Liver (tissue), 3 donors: ENCODE data around the gene MALT1.

ENCODE experiments used
- ATF3 ChIP-seq: IDR thresholded peaks from 2 replicates; pipeline ENCODE4 v1.6.1; 2016; ENCODE audit warnings: antibody characterized with exemption
- CTCF ChIP-seq: fragments of 150-350 bp; IDR thresholded peaks from 2 replicates; pipeline ENCODE4 v1.5.1; 2017; ENCODE audit warnings: improper control_type of control experiment, low read depth, low read length; ENCODE audit not compliant: missing input control
- EGR1 ChIP-seq, 2 donors: IDR thresholded peaks; 2 replicates each; pipeline ENCODE4 v1.6.1; 2016 to 2018; ENCODE audit warnings: antibody characterized with exemption in 2 of 2, low read depth in 2 of 2
- FOXA1 ChIP-seq: IDR thresholded peaks from 2 replicates; pipeline ENCODE4 v1.6.1; 2016; ENCODE audit warnings: antibody characterized with exemption
- GABPA ChIP-seq, 2 donors: IDR thresholded peaks in 1 of 2; conservative IDR thresholded peaks in 1 of 2; 2 replicates each; pipeline ENCODE4 v1.6.1; 2016; ENCODE audit warnings: antibody characterized with exemption in 2 of 2, mild to moderate bottlenecking in 1 of 2, moderate library complexity in 1 of 2
- JUND ChIP-seq, 2 donors: IDR thresholded peaks; 2 replicates each; pipeline ENCODE4 v1.6.1; 2016; ENCODE audit warnings: antibody characterized with exemption in 2 of 2
- MAX ChIP-seq: IDR thresholded peaks from 2 replicates; pipeline ENCODE4 v1.6.1; 2016; ENCODE audit warnings: antibody characterized with exemption
- RAD21 ChIP-seq, 2 donors: IDR thresholded peaks; 2 replicates each; pipeline ENCODE4 v1.6.1; 2016; ENCODE audit warnings: antibody characterized with exemption in 2 of 2, mild to moderate bottlenecking in 2 of 2
- REST ChIP-seq: IDR thresholded peaks from 2 replicates; pipeline ENCODE4 v1.6.1; 2016; ENCODE audit warnings: antibody characterized with exemption, mild to moderate bottlenecking
- RXRA ChIP-seq, 2 donors: IDR thresholded peaks; 2 replicates each; pipeline ENCODE4 v1.6.1; 2017 to 2018; ENCODE audit warnings: antibody characterized with exemption in 2 of 2, mild to moderate bottlenecking in 1 of 2
- SP1 ChIP-seq: IDR thresholded peaks from 2 replicates; pipeline ENCODE4 v1.6.1; 2018; ENCODE audit warnings: antibody characterized with exemption, mild to moderate bottlenecking
- TAF1 ChIP-seq: conservative IDR thresholded peaks from 2 replicates; pipeline ENCODE4 v1.6.1; 2016; ENCODE audit warnings: antibody characterized with exemption, mild to moderate bottlenecking
- YY1 ChIP-seq: IDR thresholded peaks from 2 replicates; pipeline ENCODE4 v1.6.1; 2016; ENCODE audit warnings: antibody characterized with exemption, mild to moderate bottlenecking
- ZBTB33 ChIP-seq: IDR thresholded peaks from 2 replicates; pipeline ENCODE4 v1.6.1; 2016; ENCODE audit warnings: antibody characterized with exemption
- donor health status: healthy.
- donor health status: healthy.

GRCh38 chr18:58756596-58757240 is 85.5 kb downstream of the MALT1 start:
- TF ChIP-seq CTCF: no peak
- no peak for TF ChIP-seq RXRA (IDR thresholded peaks at IDR 0.05)
- no peak for TF ChIP-seq RAD21 (IDR thresholded peaks at IDR 0.05)
- TF ChIP-seq JUND (IDR thresholded peaks at IDR 0.05): no peak
- no peak for TF ChIP-seq TAF1
- TF ChIP-seq REST: no peak
- TF ChIP-seq SP1: no peak
- no peak for TF ChIP-seq MAX
- no peak for TF ChIP-seq GABPA (IDR thresholded peaks at IDR 0.05 in 1 of 2, conservative IDR thresholded peaks at IDR 0.05 in 1 of 2)
- TF ChIP-seq FOXA1: no peak
- TF ChIP-seq ZBTB33: no peak
- TF ChIP-seq EGR1 (IDR thresholded peaks at IDR 0.05; ENCODE audit: low read depth in 2 of 2): no peak
- no peak for TF ChIP-seq ATF3
- no peak for TF ChIP-seq YY1
